ENCODE data around the gene INPP5B.

Gene INPP5B

DNA sequence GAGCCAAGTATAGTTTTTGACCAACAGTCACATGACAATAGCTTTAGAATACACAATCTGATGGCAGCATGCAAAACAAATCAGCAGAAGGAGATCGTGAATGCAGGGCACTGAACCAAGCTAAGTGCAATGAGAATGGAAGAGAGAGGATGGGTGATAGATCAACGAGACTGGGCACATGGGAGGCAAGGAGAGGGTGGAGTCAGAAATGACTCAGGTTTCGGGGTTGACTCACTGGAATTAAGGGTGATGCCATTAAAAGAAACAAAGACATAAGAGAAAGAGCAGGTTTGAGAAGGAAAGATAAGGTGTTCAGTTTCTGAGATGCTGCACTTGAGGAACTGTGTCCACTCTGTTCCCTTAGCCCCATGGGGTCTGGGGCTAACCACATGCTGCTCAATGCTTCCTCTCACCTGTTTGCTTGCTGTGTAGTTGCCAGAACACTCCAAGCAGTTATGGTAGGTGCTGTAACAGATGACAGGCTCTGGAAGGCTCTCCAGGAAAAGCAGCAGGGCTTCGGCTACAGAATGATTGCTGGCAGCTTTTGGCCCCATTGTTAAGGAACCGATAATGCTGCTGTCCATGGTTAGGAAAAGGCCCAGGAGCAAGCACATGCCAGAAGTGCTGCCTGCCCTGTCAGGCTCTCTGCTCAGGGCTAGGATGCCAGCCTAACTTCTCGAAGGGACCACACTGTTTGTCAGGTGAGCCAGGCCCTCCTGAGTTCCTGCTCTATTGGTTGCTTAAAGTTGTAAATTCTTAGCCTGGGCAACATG, 81.3 kb downstream of the INPP5B start:
- no peak for DNase-seq

- no peak for DNase-seq
Measured at GRCh38 chr1:37862330-37862729, 84.5 kb downstream of the INPP5B start.

- no peak for DNase-seq
Measured at GRCh38 chr1:37861151-37861550, 85.7 kb downstream of the INPP5B start.

DNA sequence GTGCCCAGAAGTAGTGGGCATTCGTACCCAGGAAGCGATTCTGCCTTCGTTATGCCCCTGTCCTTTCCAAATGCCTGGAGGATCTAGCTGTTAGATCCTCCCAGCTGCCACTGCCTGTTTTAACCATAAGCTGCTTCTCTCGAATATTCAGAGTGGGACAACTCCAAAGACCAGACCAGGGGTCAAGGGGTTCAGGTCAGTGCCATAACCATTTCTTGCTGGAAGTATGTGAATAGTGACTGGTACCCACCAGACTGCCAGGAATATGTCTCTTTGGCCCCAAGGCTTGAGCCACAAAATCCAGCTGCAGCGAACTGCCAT, 86.5 kb downstream of the INPP5B start:
- no peak for DNase-seq

- DNase-seq = peak; percentile 98
Measured at GRCh38 chr1:37859507-37860345, 87.1 kb downstream of the INPP5B start, which contains the start of gene MTF1. Gene MTF1, minus strand, starts transcription at chr1:37859592. Its CDS starts 1,934 bp downstream, at chr1:37857658.

DNA sequence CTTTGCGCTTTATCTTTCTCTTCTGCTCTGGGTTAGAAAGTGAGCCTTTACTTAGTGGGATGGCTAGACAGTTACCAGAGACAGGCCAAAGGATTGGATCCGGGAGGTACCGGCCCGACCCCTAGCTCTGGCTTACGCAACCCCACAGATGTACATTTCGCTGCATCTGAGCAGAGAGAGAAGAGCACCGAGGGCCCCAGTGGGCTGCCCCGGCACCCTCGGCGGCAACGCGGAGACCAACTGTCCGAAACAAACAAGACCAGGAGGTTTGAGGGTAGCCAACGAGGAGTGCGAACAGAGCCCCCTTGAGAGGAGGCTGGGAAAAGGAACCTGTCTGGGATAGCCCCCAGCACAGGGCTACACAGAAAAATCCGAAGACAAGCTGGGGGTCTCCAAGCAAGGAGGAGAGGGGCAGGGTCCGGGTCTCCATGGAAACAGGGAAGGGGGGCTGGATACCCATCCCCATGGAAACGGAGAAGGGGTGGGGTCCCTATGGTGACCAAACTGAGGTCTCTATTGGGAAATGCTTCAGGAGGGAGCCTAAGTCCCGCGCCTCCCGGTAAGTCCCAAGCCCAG, 87.8 kb downstream of the INPP5B start:
- DNase-seq = peak; percentile 56

DNA sequence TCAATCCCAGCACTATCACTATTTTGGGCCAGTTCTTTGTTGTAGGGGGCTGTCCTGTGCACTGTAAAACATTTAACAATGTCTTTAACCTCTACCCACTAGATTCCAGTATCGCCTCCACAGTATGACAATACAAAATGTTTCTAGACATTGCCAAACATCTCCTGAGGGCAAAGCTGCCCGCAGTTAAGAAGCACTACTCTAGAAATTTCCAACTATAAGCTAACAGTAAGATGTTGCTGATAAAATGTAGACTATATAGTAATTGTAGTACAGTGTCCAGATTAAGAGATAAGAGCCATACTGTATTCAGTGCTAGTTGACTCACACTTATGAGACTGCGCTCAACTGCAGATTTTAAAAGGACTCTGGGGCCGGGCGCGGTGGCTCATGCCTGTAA, 92.4 kb downstream of the INPP5B start:
- DNase-seq = no peak

DNA sequence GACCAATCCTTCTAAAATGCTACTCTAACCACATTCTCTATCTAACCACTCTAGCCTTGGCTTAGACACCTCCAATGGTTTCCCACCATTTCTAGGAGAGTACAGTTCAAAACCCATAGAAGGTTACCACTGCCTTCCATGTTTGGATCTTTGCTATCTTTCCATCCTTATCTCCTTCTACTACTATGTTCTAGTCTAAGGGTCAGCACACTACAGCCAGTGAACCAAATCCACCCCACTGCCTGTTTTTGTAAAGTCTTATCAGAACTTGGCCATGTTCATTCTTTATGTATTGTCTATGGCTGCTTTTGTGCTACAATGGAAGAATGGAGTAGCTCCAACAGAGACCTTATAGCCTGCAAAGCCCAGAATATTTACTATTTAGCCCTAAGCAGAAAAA, 93.7 kb downstream of the INPP5B start:
- no peak for DNase-seq

GRCh38 chr1:37851782-37852210, 95.1 kb downstream of the INPP5B start:
- peak; percentile 78 for DNase-seq

GRCh38 chr1:37851262-37851661, 95.6 kb downstream of the INPP5B start:
- no peak for DNase-seq

DNA sequence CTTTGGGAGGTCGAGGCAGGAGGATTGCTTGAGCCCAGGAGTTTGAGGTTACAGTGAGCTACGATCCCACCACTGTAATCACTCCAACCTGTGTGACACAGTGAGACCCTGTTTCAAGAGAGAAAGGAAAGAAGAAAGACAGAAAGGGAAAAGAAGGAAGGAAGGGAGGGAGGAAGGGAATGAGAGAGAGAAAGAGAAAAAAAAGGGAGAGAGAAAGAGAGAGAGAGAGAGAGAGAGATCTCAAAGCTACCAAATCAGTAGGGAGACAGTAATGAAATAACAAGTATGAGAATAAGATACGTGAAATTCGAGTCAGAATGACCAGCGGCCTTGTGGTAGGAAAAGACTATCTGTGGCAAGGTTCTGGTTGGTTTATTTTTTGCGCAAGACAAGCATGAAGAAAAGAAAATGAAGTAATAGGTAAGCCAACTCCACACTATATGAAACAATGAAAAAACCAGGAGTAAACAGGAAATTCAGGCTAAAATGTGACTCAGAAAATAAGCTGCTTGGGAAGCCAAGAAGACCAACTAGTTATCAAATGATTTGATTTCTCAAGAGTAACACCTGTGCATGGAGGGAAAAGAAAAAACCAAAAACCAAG, 96.4 kb downstream of the INPP5B start:
- peak; percentile 86 for DNase-seq

- no peak for DNase-seq
Measured at GRCh38 chr1:37849480-37849879, 97.4 kb downstream of the INPP5B start.

GRCh38 chr1:37846647-37847339, 100.1 kb downstream of the INPP5B start:
- DNase-seq = peak; percentile 71

DNA sequence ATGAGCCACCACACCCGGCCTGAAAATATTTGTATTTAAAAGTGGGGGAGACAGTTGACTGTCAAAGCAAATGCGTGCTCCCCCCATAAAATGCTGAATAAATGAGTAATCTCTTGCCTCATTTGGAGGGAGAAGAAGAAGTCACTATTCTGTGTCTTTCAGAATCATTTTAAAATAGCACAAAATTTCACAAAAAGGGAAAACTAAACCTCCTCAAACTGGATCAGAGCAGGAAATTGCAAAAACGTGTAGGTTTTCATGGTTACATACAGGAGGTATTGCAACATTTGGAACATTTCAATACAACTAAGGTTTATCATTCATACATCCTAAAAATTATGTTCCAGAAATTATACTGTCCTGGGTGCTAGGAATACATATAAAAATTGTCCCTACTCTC, 101.1 kb downstream of the INPP5B start:
- peak; percentile 98 for DNase-seq

GRCh38 chr1:37845049-37845646, 101.7 kb downstream of the INPP5B start:
- peak; percentile 47 for DNase-seq

GRCh38 chr1:37844536-37844935, 102.3 kb downstream of the INPP5B start:
- no peak for DNase-seq

DNA sequence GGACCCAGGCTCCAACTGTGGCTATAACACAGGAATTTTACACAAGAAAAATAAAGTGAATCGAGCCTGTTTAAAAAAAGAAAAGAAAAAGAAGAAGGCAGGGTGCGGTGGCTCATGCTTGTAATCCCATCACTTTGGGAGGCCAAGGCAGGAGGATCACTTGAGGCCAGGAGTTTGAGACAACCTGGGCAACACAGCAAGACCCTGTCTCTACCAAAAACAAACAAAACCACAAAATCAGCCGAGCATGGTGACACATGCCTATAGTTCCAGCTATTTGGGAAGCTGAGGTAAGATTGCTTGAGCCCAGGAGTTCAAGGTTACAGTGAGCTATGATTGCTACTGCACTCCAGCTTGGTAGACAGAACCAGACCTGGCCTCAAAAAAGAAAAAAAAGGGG, 105.2 kb downstream of the INPP5B start:
- DNase-seq = no peak

DNA sequence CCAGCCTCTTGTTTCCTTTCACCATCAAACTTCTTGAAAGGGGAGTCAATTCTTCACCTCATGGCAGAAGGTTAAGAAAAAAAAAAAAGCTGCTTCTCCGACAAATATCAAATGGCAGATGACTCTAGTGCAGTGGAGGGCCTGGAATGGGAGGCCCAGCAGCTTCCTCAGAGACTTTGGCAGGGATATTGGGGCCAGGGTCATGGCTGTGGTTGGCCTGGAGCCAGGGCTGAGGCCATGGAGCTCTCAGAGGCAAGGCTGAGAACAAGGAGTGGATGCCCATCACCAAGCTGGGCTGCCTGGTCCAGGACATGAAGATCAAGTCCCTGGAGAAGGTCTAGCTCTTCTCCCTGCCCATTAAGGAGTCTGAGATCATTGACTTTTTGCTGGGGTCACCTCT, 106.1 kb downstream of the INPP5B start:
- no peak for DNase-seq

- DNase-seq = no peak
Measured at GRCh38 chr1:37839676-37840075, 107.2 kb downstream of the INPP5B start.

DNA sequence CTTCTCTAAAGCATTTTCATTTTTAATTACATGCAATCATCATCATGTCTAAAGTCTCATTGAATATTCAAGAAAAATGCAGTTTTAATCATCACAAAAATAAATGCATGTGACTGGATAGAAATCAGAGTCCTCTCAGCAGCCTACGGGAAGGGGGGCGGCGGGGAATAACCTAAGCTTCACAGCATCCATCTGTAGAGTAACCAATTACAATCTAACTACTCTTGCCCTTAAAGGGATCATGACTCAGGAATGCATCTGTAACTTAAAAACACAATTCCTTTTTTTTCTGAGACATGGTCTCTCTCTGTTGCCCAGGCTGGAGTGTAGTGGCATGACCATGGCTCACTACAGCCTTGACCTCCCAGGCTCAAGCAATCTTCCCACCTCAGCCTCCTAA, 110.1 kb downstream of the INPP5B start:
- no peak for DNase-seq

- DNase-seq = no peak
Measured at GRCh38 chr1:37831809-37832208, 115.0 kb downstream of the INPP5B start.

- DNase-seq = no peak
Measured at GRCh38 chr1:37831109-37831508, 115.7 kb downstream of the INPP5B start.

All from inflammatory macrophage treated with lipopolysaccharide for 4 hours (primary cell).